Progenitor cell of endocrine pancreas (in vitro differentiated cells): ENCODE data around the gene HDGFL1. TPM values are rescaled to one million over a fixed set of nuclear protein-coding genes. Genes with fewer than 3 reads are reported as not detected.

ENCODE experiments used
- DNase-seq: peaks from one replicate; pipeline ENCODE4 v3.0.0; 2021; ENCODE audit warnings: low spot score; ENCODE audit not compliant: unreplicated experiment
- H3K27ac Mint-ChIP-seq: 2 replicates; pipeline ENCODE4 v1.8.0; 2021; ENCODE audit warnings: mild to moderate bottlenecking, moderate library complexity, mixed read lengths
- H3K27me3 Mint-ChIP-seq: 2 replicates; pipeline ENCODE4 v1.8.0; 2021; ENCODE audit warnings: mixed read lengths
- H3K36me3 Mint-ChIP-seq: 2 replicates; pipeline ENCODE4 v1.8.0; 2022; ENCODE audit warnings: mixed read lengths; ENCODE audit not compliant: insufficient read depth
- H3K4me1 Mint-ChIP-seq: 2 replicates; pipeline ENCODE4 v1.8.0; 2021; ENCODE audit warnings: low read depth, mixed read lengths
- H3K4me3 Mint-ChIP-seq: 2 replicates; pipeline ENCODE4 v1.8.0; 2021; ENCODE audit warnings: low read depth, mild to moderate bottlenecking, moderate library complexity, mixed read lengths
- H3K9me3 Mint-ChIP-seq: 2 replicates; pipeline ENCODE4 v1.8.0; 2021; ENCODE audit warnings: low read depth, mixed read lengths
- CTCF ChIP-seq: fragments of 200-600 bp; sonication (generic); IDR thresholded peaks from one replicate; pipeline ENCODE4 v1.5.0; 2021; ENCODE audit warnings: antibody characterized with exemption, mild to moderate bottlenecking; ENCODE audit not compliant: unreplicated experiment
- total RNA-seq: library from RNA; stranded (reverse); gene quantifications from 2 replicates; pipeline ENCODE4 v1.2.1, GENCODE V29; 2021

The HDGFL1 gene
- total RNA-seq, 1 donor from 2014 or later = not detected

- no peak for TF ChIP-seq CTCF
- no peak overlapping the region for H3K4me3 Mint-ChIP-seq
- H3K9me3 Mint-ChIP-seq = peaks cover 10% of the 10 kb centered on the region
- H3K27me3 Mint-ChIP-seq = no peaks in the 10 kb centered on the region
- H3K4me1 Mint-ChIP-seq = peaks cover 17% of the 10 kb centered on the region
- DNase-seq = no peak
- H3K27ac Mint-ChIP-seq = no peak overlapping the region
- peaks cover 2% of the 10 kb centered on the region for H3K36me3 Mint-ChIP-seq
Measured at GRCh38 chr6:22598339-22598738, 29.0 kb downstream of the HDGFL1 start.

DNA sequence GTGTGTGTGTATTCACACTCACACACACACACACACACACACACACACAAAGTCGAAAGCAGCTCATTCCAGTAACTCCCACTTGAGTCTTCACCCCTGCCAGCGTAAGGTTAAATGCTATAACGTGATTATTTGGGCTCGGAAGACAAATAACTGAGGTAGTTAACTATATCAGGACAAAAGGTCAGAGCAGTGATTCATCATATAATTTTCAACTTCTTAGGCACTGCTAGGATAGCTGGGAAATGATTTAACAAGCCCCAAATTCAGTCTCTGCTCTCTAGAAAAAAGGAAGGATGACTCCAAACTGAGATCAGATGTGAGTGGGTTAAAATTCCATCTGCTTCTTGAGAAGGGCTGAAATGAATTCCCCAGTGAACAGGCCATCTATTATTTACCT lies 30.7 kb downstream of the HDGFL1 start:
- TF ChIP-seq CTCF = no peak
- Mint-ChIP-seq H3K9me3 (peaks cover 10% of the 10 kb centered on the region), H3K4me3 (no peak overlapping the region), H3K27me3 (no peaks in the 10 kb centered on the region), H3K4me1 (peaks cover 17% of the 10 kb centered on the region), H3K36me3 (peaks cover 2% of the 10 kb centered on the region), H3K27ac (no peak overlapping the region)
- no peak for DNase-seq

GRCh38 chr6:22601984-22602383 lies 32.6 kb downstream of the HDGFL1 start:
- no peak overlapping the region for H3K4me3 Mint-ChIP-seq
- no peak for DNase-seq
- H3K36me3 Mint-ChIP-seq = peaks cover 2% of the 10 kb centered on the region
- no peaks in the 10 kb centered on the region for H3K27me3 Mint-ChIP-seq
- H3K27ac Mint-ChIP-seq = no peak overlapping the region
- H3K9me3 Mint-ChIP-seq = peaks cover 10% of the 10 kb centered on the region
- TF ChIP-seq CTCF = no peak
- peaks cover 13% of the 10 kb centered on the region for H3K4me1 Mint-ChIP-seq

- H3K4me3 Mint-ChIP-seq = no peak overlapping the region
Measured at GRCh38 chr6:22605736-22606135, 36.4 kb downstream of the HDGFL1 start.

DNA sequence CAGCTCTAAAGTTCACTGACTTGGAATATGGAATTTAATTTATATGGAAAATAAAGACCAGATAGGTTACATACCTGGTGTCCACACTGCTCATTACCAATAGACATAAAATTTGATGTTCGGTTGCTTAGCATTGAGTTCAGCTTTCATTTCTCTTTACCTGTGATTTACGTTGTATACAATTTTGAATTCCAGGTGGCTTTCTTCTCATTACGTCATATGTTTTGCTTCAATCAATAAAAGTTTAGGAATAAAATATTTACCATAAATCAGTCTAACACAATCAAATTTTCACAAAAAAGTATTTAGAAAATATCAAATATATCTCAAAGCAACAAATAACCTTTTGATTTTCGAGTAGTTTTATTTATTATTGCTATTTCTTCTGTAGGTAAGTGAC lies 40.8 kb downstream of the HDGFL1 start:
- H3K4me1 Mint-ChIP-seq = peaks cover 9% of the 10 kb centered on the region
- no peak overlapping the region for H3K4me3 Mint-ChIP-seq
- no peak for TF ChIP-seq CTCF
- no peaks in the 10 kb centered on the region for H3K27me3 Mint-ChIP-seq
- no peak for DNase-seq
- H3K36me3 Mint-ChIP-seq = no peaks in the 10 kb centered on the region
- no peaks in the 10 kb centered on the region for H3K9me3 Mint-ChIP-seq
- no peak overlapping the region for H3K27ac Mint-ChIP-seq

More at GRCh38 chr6:22605736-22606135, 36.4 kb downstream of the HDGFL1 start:
- Mint-ChIP-seq H3K9me3 (peaks cover 8% of the 10 kb centered on the region), H3K27ac (no peak overlapping the region), H3K27me3 (no peaks in the 10 kb centered on the region), H3K36me3 (peaks cover 2% of the 10 kb centered on the region), H3K4me1 (peaks cover 2% of the 10 kb centered on the region)
- TF ChIP-seq CTCF = no peak
- DNase-seq = no peak
